SK-N-SH (cell line): ENCODE results near the gene ZFP14.

Experiments used
- EZH2phosphoT487 ChIP-seq: fragments of 200-600 bp; sonication (generic); IDR thresholded peaks from 2 replicates; pipeline ENCODE4 v1.6.1; 2017; ENCODE audit warnings: low read depth, mixed run types, mild to moderate bottlenecking, antibody characterized with exemption, moderate library complexity, borderline replicate concordance
- FOXM1 ChIP-seq: IDR thresholded peaks from 2 replicates; pipeline ENCODE4 v1.4.0; 2012; ENCODE audit warnings: low read depth, mild to moderate bottlenecking
- TF ChIP-seq, protein P1 (sequence below): fragments of 200-600 bp; sonication (generic); IDR thresholded peaks from 2 replicates; pipeline ENCODE4 v1.6.1; 2017; ENCODE audit warnings: antibody characterized with exemption, mild to moderate bottlenecking, moderate library complexity
- TF ChIP-seq, protein P2 (sequence below): IDR thresholded peaks from 2 replicates; pipeline ENCODE4 v1.4.0; 2012; ENCODE audit warnings: low read depth

DNA sequence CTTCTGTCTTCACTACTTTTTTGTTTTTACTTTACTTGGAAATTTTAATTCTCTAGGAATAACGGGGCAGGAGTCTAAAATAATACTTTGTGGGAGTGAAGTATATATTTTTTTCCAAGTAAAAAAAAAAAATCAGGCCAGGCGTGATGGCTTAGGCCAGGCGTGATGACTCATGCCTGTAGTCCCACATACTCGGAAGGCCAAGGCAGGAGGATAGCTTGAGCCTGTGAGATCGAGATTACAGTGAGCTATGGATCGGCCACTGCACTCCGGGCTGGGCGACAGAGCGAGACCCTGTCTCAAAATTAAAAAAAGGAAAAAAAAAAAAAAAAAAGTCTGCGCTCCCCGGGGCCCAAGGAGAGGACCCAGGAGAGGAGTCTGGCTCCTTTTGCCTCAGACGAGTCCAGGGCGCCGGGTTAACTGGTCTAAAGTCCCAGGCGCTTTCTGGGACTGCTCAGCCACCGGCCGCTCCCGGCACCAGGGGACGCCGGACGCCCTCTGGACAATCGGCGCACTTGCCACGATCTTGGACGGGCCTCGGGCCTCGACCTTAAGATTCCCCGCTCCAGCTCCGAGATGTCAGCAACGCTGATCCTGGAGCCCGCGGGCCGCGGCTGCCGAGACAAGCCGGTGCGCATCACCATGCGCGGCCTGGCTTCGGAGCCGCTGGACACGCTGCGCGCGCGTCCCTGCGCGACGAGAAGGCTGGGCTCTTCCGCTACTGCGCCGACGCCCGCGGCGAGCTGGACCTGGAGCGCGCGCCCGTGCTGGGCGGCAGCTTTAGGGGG lies 42.2 kb upstream of the ZFP14 start:
- TF ChIP-seq, protein P1, sequence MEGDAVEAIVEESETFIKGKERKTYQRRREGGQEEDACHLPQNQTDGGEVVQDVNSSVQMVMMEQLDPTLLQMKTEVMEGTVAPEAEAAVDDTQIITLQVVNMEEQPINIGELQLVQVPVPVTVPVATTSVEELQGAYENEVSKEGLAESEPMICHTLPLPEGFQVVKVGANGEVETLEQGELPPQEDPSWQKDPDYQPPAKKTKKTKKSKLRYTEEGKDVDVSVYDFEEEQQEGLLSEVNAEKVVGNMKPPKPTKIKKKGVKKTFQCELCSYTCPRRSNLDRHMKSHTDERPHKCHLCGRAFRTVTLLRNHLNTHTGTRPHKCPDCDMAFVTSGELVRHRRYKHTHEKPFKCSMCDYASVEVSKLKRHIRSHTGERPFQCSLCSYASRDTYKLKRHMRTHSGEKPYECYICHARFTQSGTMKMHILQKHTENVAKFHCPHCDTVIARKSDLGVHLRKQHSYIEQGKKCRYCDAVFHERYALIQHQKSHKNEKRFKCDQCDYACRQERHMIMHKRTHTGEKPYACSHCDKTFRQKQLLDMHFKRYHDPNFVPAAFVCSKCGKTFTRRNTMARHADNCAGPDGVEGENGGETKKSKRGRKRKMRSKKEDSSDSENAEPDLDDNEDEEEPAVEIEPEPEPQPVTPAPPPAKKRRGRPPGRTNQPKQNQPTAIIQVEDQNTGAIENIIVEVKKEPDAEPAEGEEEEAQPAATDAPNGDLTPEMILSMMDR: no peak
- TF ChIP-seq FOXM1: no peak
- TF ChIP-seq, protein P2, sequence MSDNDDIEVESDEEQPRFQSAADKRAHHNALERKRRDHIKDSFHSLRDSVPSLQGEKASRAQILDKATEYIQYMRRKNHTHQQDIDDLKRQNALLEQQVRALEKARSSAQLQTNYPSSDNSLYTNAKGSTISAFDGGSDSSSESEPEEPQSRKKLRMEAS: no peak
- TF ChIP-seq EZH2phosphoT487: no peak
